SKM-1 treated with dmso at 0.1 percent for 144 hours (cell line): ENCODE measurements around the gene ZNF740.
"Not testable (repeated sequence)": the region's sequence is repeated elsewhere in the genome, so short reads cannot be mapped to it uniquely, and the experiment has no call there.

Experiments used
- DNase-seq: peaks from one replicate; lab custom pipeline; 2025; ENCODE audit not compliant: unreplicated experiment; lab: John Stamatoyannopoulos, UW

ZNF740 gene

DNA sequence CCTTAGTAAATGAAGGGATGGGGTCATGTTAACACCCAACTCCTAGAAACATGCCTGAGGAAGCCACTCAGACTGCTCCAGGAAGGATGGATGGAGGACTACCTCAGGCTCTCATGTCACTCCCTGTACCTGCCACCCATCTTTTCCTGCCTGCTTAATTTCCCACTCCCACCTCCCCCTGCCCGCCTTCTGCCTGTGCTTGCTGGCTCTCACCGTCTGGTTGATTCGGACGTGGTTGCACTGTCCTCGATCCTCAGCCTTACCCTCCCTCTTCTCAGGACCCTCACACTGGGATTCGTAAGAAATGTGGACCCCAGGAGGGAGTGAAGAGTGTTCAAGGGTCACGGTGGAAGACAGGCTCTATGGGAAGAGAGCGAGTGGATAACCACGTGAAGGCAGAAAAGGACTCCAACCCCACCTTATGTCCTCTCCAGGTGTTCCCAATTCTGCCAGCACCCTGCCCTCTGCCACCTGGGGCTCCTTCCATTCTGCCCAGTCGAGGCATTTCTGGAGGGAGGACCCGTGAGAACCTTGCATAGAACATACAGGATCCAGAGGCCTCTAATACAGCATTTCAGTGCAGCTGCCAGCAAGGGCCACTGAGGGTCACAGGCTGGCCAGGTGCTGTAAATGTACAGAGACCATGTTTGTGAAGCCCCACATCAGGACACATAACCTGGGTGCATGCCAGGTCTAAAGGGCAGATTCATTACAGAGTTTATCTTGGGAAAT lies 13.6 kb downstream of the ZNF740 start:
- DNase-seq: no peak

DNA sequence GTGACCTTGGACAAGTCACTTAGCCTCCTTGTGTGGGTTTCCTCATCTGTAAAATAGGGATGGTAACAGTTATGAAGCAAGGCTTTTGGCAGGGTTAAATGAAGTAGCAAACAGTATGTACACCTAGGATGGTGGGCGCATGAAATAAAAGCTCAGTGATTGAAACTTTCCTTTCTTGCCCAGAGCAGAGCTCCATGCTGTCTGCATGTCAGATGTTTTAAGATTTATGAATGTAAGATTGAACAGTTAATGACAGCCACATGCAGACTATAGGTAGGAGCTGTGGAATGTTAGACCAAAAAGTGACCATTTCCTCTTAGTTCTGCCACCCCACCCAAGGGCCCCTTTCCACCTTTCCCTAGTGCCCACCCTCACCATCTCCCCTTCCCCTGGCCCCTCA lies 14.5 kb downstream of the ZNF740 start:
- DNase-seq: no peak

DNA sequence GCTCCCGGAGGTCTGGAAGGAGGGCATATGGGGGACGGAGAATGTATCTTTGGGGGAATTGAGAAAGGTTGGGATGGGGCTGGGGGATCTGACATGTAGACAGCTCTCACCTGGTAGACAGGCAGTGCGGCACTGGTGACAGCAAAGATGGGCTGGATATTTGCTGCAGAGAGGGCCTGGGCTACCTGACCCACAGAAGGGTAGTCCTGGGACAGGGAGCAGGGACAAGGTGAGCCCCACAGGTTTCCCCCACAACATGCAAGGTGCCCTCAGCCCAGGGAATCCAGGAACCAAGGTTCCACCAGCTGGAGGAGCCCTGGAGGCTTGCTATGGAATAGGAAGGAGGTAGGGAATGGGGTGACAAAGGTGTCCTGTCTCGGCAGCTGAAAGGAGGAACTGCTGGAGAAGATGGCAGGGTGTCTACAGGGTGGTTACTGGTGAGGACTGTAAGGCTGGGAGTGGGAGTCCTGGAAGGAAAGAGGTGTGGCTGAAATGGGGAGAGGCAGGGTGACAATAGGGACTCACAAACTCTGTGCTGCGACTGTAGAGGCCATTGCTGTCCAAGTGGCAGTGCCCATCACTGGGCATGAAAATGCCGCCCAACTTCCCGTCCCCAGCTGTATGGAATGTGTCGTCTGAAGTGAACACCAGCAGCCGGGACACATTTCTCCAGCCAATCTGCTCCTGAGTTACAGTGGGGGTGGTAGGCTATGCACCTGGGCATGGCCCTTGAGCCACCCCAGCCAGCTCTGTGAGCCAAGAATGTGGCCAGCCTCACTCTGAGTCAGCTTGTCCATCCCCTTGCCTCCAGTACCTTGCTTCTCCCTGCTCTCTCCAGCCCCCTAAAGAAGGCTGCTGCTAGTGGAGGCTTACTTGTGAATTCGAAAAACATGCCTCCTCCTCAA lies 15.2 kb downstream of the ZNF740 start:
- no peak for DNase-seq

DNA sequence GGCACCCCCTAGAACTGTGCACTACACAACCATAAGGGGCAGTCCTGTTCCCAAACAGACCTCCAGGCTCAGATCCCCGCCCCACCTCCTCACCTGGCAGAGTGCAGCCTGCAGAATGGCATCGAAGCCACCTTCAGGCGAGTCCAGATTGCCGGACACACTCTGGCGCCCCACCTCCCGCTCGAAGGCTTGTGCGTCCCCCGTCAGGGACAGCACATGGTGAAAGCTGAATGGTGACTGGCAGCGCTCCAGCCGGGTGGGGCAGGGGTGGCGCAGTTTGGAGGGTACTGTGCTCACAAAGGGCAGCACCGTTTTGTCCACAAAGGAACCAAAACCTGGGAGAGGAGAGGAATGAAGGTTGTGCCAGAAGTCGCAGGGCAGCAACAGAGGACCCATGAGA lies 16.0 kb downstream of the ZNF740 start:
- no peak for DNase-seq

- no peak for DNase-seq
These were observed 16.6 kb downstream of the ZNF740 start for GRCh38 chr12:53197011-53197640.

- no peak for DNase-seq
These were observed 18.1 kb downstream of the ZNF740 start for GRCh38 chr12:53198486-53199110.

DNA sequence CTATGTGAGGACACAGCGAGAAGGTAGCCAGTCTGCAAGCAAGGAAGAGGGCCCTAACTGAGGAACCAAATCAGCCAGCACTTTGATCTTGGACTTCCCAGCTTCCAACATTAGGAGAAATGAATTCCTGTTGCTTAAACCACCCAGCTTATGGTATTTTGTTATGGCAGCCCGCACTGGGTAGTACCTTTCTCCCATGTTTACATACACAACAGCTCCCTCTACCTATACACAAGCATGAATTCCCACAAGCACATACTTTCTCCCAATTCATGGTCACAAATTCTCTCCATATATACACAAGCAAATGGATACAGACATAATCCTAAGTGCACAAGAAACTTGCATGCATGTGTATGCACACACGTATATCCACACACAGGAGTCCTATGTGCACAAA lies 19.2 kb downstream of the ZNF740 start:
- no peak for DNase-seq

GRCh38 chr12:53200107-53200457 lies 19.6 kb downstream of the ZNF740 start:
- no peak for DNase-seq

DNA sequence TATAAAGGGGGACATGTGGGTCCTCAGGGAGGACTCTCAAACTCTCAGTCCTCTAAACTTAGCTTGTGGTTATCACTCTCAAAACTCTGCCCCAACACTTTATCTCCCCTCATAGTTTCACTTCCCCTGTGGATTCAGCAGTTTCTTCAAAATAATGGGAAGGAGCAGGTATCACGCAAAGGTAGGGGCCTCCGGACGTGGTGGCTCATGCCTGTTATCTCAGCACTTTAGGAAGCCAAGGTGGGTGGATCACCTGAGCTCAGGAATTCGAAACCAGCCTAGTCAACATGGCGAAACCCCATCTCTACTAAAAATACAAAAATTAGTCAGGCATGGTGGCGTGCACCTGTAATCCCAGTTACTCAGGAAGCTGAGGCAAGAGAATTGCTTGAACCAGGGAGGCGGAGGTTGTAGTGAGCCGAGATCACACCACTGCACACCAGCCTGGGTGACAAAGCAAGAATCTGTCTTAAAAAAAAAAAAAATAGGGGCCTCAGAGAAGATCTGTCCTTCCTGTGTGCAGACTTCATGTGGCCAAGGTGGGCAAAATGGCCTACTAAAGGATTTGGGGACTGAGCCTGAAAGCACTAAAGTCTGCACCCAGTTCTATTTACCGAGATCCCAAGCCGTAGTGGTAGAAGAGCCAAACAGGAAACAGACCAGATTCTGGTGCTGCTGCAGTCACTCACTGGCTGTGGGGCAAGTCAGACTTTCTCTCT lies 20.1 kb downstream of the ZNF740 start:
- DNase-seq: no peak

DNA sequence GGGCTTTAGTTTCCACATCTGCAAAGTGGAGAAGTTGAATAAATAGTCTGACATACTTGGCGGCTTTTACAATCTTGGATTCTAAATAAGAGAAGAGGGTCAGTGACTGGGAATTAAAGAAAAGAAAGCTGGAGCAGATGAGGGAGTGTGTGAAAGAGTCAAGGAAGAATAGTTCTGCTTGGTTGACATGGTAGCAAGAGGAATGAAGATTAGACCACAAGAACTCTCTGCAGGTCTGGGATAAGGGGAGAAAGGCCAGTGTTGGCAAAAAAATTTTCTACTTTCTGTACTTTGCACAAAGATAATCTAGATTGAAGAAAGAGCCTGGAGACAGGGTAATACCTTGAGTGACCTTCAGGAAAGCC lies 20.6 kb downstream of the ZNF740 start:
- DNase-seq: no peak

GRCh38 chr12:53201639-53202038 lies 21.1 kb downstream of the ZNF740 start:
- no peak for DNase-seq

GRCh38 chr12:53202316-53202715 lies 21.8 kb downstream of the ZNF740 start:
- not testable (repeated sequence) for DNase-seq

- no peak for DNase-seq
These were observed 23.8 kb downstream of the ZNF740 start for GRCh38 chr12:53204351-53204750.

DNA sequence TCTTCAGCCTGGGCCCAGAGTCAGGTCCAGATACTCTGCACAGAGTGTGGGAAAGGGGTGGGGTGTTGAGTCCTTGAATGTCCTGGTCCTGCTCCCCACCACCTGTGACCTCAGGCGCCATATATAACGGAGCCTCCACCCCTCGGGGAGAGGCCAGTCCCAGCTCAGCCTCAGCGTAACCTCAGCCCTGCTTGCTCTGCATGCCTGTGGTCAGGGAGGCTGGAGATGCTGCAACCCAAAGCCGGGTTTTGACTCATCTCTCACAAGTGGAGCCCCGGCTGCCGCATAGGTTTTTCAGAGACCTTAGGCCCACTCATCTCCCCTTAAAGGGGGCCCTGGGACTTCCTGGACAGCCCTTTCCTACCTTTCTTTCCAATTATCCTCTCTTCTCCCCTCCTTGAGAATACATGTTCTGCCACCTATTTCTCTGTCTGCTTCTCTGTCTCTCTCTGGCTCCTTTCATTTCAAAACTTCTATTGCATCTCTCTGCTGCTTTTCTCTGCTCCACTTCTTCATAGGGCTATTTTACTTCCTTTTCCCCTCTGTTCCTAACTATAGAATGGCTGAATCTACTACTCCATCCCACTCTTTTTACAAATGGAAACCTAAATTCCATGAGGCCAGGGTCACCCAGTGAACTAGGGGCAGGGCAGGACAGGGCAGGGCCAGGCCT lies 25.4 kb downstream of the ZNF740 start:
- DNase-seq: peak; percentile 37

DNA sequence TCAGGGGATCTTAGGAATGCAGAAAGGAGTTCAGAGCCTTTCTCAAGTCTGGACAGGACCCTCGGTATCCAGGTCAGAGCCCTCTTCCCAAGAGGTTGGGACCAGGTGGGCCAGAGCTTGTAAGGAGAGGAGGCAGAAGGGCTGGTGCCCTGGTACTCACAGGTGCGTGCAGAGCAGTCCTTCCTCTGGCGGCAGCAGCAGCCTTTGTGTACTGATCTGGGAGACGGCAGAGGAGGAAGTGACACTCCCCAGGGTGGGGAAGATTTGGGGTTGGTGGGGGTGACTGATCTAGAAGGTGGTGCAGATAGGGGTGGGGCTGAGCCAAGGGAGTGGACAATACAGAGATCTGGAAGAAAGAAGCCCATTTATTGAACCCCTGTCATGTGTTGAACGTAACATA lies 26.5 kb downstream of the ZNF740 start, which contains the start of gene ITGB7:
TSS of gene ITGB7 (minus strand) at position 210 of the 400 bp plus-strand sequence. CDS start 6,808 bp downstream, outside the sequence.
- DNase-seq: no peak

DNA sequence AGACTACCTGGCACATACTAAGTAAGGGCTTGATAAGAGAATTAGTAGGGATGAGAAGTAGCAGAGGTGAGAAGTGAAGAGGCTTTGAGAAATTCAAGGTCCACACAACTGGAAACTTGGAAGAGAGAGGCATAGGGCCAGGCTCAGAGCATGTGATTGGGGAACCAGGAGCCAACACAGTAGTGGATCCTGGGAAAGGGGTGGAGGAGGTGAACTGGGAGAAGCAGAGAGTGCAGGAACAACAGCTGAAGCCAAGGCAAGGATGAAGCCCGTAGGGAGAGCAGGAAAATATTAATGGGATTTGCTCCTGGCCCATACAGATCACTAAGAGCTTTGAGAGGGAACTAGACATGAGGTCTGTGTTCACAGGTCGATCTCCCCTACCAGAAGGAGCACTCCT lies 27.9 kb downstream of the ZNF740 start:
- DNase-seq: no peak

- DNase-seq: peak; percentile 49
These were observed 28.4 kb downstream of the ZNF740 start for GRCh38 chr12:53208877-53209463.

DNA sequence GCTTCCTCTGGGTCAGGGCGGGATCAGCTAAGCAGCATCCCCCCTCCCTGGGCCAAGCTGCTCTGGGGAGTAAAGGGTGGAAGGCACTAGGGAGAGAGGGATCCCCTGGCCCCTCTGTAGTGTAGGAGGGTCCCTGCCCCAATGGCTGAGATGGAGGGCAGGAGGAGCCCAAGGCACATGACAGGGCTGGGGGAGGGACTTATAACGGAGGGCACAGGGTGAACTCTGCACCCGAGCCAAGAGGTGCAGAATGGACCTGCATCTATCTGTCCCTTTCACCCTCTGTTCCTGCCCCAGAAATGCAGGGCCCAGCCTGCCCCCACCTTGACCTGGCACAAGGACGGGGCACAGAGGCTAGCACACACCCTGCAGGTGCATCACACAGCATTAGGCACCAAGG lies 30.3 kb downstream of the ZNF740 start:
- no peak for DNase-seq

DNA sequence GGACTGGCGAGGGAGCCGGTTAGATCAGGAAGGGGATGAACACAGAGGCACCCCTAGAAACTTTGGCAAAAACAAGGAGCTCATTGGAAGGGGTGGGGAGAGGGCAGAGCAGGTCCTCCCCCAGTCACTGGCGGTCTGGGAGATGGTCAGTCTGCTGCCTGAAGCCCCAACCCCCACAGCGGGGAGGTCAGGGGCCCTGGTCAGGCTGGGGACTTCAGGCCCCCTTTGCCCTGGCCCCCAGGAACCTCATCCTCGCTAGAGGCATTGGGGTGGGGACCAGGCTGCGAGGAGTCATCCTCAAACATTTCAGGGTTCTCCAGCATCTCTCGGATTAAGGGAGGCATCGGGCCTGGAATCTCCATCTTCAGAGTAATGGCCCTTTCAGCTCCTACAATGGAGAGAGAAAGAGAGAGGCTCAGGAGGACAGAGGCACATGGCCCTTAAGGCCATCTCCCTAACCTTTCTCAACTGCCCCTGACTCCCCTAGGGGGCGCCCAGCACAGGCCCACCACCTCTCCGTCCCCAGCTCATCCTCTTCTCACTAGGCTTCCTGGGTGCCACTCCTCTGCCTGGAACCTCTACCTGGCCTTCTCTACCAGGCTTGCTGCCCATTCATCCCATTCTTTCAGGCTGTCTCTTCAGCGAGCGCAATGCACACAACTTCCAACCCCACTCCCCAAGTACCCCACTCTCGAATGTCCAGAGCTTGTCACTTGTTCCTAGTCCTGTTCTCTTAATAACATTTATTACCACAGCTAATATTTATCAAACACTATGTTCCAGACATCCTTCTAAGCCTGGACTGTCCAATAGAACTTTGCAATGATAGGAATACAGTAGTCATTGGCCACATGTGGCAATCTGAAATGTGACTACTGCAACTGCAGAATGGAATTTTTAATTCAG lies 31.2 kb downstream of the ZNF740 start:
- DNase-seq: no peak
